ENCODE measurements around the gene GNG12. TPM values are rescaled to one million over a fixed set of nuclear protein-coding genes. Genes with fewer than 3 reads are reported as not detected.

GNG12 gene
- total RNA-seq, 1 donor = 455 TPM

DNA sequence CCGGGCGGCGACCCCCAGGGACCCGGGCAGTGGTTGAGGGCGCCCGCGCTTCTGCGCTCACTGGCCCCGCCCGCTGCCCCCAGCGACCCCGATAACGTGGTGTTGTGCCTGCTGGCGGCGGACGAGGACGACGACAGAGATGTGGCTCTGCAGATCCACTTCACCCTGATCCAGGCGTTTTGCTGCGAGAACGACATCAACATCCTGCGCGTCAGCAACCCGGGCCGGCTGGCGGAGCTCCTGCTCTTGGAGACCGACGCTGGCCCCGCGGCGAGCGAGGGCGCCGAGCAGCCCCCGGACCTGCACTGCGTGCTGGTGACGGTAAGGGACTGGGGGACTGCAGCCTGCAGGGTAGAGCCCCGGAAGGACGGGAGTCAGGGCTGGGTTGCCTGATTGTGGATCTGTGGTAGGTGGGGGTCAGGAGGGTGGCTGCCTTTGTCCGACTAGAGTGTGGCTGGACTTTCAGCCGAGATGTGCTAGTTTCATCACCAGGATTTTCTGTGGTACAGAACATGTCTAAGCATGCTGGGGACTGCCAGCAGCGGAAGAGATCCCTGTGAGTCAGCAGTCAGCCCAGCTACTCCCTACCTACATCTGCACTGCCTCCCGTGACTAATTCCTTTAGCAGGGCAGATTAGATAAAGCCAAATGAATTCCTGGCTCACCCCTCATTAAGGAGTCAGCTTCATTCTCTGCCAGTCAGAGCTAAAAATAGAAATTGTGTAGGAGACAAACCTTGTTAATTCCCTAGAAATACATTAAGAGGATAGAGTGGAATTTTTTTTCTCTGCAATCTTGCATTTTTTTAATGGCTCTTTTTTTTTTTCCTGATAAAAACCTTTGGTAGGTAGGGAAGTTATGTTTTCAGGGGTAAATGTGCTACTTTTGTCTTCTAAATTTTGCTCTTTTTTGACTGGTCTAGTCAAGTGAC is 146.7 kb downstream of the GNG12 start:
- TF ChIP-seq, protein P1, sequence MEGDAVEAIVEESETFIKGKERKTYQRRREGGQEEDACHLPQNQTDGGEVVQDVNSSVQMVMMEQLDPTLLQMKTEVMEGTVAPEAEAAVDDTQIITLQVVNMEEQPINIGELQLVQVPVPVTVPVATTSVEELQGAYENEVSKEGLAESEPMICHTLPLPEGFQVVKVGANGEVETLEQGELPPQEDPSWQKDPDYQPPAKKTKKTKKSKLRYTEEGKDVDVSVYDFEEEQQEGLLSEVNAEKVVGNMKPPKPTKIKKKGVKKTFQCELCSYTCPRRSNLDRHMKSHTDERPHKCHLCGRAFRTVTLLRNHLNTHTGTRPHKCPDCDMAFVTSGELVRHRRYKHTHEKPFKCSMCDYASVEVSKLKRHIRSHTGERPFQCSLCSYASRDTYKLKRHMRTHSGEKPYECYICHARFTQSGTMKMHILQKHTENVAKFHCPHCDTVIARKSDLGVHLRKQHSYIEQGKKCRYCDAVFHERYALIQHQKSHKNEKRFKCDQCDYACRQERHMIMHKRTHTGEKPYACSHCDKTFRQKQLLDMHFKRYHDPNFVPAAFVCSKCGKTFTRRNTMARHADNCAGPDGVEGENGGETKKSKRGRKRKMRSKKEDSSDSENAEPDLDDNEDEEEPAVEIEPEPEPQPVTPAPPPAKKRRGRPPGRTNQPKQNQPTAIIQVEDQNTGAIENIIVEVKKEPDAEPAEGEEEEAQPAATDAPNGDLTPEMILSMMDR (IDR thresholded peaks at IDR 0.05; ENCODE audit: insufficient read depth, low read length) = no peak
- peak overlapping the region; percentile 91 for H3K4me3 ChIP-seq (ENCODE audit: low read depth, low read length)
- DNase-seq (ENCODE audit: low read depth) = peak; percentile 100

DNA sequence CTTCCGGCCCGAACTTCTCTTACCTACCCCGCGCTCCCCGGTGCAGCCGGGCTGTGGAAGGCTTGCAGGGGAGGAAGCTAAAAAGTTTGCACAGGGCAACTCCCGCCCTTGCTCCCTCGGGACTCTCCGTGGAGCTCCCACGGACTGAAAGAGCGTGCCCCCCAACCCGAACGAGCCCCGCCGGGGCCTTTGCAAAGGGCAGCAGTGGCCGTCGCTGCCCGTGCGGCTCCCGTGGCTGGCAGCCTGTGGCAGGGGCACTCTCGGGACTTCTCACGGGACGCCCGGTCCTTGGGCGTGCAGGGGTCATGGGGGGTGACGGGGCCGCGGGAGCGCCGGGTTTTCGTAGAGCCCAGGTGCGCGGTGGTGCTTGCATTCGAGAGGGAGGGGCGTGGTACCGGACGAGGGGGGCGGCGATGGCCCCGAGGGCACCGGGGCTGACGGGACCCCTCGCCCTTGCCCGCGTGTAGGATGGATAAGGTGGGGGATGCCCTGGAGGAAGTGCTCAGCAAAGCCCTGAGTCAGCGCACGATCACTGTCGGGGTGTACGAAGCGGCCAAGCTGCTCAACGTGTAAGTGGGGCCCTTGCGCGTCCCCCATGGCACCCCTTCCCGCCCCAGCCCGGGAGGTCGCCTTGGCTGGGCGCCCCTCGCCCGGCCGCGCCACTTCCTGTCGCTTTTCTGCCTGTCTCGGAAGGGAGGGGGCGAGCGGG is 147.6 kb downstream of the GNG12 start:
- H3K4me3 ChIP-seq (ENCODE audit: low read depth, low read length) = peak overlapping the region; percentile 91
- TF ChIP-seq, protein P1 (IDR thresholded peaks at IDR 0.05; ENCODE audit: insufficient read depth, low read length) = no peak
- peak; percentile 56 for DNase-seq (ENCODE audit: low read depth)

DNA sequence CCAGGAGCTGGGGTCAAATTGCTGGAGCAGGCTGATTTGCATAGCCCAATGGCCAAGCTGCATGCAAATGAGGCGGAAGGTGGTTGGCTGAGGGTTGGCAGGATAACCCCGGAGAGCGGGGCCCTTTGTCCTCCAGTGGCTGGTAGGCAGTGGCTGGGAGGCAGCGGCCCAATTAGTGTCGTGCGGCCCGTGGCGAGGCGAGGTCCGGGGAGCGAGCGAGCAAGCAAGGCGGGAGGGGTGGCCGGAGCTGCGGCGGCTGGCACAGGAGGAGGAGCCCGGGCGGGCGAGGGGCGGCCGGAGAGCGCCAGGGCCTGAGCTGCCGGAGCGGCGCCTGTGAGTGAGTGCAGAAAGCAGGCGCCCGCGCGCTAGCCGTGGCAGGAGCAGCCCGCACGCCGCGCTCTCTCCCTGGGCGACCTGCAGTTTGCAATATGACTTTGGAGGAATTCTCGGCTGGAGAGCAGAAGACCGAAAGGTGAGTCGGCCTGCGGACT is 148.2 kb downstream of the GNG12 start, which contains the start of gene GADD45A:
Gene GADD45A (plus strand): TSS at position 135 of the 491 bp plus-strand sequence. CDS start 294 bp downstream, at position 429.
- peak within 1 kb of the TSS; percentile 91 for H3K4me3 ChIP-seq (ENCODE audit: low read depth, low read length)
- TF ChIP-seq, protein P1 (IDR thresholded peaks at IDR 0.05; ENCODE audit: insufficient read depth, low read length) = no peak

DNA sequence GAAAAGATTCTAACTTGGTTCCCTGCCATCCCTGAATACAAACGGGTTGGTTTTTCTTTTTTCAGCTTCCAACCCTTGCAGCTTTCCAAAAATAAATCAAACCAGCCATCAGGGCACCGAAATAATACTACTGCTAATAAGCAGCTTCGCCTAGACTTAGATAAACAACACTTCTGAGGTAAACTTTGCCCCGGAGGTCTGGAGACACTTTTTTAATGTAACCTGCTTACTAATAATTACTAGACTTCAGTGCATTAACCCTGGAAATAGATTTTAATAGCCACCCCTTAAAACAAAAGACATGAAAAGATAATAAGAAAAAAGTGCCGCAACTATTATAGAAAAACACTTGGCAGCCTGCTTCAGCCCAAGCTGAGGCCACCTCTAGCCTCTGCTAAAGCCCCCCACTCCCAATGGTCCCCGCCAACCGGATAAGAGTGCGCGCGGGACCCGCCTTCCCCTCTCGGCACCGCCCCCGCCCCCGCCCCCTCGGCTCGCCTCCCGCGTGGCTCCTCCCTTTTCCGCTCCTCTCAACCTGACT is 148.7 kb downstream of the GNG12 start:
- peak; percentile 23 for DNase-seq (ENCODE audit: low read depth)
- peak overlapping the region; percentile 52 for H3K4me3 ChIP-seq (ENCODE audit: low read depth, low read length)
- TF ChIP-seq, protein P1 (IDR thresholded peaks at IDR 0.05; ENCODE audit: insufficient read depth, low read length) = no peak

More for the DNA sequence above, 148.2 kb downstream of the GNG12 start, which contains the start of gene GADD45A:
- peak; percentile 99 for DNase-seq (ENCODE audit: low read depth)

DNA sequence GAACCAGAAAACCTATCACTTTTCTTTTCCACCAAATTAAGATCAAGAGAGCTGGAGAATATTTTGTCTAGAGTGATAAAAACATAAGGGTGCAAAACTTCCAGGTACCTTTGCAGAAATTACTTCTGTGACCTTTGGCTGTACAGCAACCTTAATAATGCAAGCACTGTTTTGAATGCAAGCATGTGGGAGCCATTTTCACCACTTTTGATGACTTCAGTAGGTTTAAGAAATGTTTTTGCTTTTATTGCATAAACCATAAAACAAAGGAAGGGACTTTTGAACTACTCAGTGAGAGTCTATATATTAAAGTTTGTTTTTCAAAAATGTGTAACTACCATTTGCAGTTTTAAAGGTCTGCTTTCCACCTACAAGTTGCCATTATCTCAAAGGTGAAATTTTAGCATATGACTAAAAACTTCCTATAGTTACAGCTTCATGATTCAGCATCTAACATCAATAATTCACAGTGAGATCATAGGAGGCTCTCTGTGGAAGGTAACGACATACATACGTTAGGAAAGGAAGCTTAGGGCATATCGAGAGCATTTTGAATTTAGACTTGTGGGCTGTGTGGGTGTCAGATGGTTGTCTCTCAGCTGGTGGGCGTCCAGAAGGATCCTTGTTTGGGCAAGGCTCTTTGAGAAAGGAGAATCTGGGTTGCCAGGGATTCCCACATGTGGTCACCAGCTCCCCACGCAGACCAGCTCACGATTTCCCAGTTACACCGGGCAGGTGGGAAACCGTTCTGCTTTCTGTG is 149.3 kb downstream of the GNG12 start:
- TF ChIP-seq, protein P1 (IDR thresholded peaks at IDR 0.05; ENCODE audit: insufficient read depth, low read length) = no peak
- peak; percentile 47 for DNase-seq (ENCODE audit: low read depth)
- H3K4me3 ChIP-seq (ENCODE audit: low read depth, low read length) = peak overlapping the region; percentile 52

DNA sequence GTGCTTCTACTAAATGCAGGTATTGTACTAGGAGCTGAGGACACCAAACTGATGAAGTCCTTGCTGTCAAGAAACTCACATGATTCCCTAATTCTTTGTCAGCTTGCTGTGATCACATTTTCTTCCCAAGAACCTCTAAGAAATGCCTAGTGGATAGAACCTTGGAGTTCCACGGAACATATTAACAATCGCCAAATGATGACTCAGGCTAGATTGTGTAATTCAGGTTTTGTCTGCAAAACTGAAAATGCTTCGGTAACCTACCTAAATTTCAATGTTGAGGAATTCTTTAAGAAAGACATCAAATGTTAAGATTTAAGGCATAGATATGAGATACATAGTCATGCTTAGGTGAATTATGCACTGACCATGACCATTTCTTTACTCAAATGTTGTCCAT is 150.0 kb downstream of the GNG12 start:
- DNase-seq (ENCODE audit: low read depth) = peak; percentile 90
- TF ChIP-seq, protein P1 (IDR thresholded peaks at IDR 0.05; ENCODE audit: insufficient read depth, low read length) = no peak
- H3K4me3 ChIP-seq (ENCODE audit: low read depth, low read length) = peak overlapping the region; percentile 43

Data from fibroblast of the aortic adventitia (primary cell).